ENCODE measurements around the gene RANBP1.

RANBP1 gene

DNA sequence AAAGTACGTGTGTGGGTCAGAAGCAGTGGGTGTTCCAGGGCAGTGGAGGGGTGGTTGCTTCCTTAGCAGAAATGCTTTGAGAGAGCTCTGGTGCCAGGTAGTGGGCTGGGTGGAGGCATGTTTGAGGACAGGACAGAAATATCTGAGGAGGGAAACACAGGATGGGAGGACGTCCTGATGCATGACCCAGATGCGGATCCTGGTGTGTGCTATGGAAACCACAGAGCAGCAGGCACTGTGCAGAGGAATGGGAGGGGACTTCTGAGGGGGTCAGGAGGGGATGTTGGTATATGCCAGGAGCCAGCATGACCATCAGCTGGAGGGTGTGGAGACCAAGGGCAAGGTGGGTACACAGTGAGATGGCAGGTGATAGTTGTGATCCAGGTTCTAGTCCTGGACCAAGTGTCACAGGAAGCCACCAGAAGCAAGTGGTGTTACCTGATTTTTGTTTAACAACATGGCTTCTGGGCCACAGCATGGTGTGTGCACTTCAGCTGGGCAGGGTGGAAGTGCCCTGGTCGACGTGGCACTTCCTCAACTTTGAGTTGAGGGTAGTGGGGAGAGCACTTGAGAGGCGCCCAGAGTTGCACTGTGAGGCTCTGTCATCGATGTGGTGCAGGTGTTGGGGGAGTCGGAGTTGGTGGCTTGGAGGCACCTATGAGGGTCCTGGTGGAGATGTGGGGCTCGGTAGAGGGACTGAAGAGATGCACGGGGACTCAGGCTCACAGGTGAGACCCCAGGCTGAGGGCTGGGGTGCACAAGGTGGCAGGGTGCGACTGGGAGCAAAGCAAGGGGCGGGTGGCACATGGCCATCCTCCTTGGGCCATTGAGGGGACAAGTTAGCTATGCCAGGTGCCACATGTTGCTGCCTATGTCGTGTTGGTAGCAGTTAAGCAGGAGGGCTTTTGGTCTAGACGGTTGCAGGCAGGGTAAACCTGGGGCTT, 28.3 kb upstream of the RANBP1 start:
- in situ Hi-C loops (cut with MboI; ENCODE audit: low pct_unique_long_range_greater_than_20kb, low sequenced_read_pairs), result no loop called here
- no peak for DNase-seq

DNA sequence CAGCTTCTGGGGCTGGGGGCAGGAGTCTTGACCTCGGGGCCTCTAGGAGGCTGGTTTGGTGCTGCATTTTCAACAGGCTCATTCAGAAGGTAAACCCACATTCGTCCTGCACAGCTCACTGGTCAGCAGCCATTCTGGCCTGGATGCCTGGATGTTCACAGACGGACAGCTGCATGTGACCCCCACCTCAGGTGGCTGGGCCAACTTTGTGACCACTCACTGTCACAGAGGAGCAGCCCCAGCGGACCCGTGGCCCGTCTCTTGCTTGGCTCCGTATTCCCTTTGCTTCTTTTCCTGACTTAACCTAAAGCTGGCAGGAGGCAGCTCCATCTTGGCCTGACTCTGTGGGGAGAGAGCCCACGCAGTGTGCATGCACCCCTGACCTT, 27.6 kb upstream of the RANBP1 start:
- in situ Hi-C loops (cut with MboI; ENCODE audit: low pct_unique_long_range_greater_than_20kb, low sequenced_read_pairs), result no loop called here
- no peak for DNase-seq

DNA sequence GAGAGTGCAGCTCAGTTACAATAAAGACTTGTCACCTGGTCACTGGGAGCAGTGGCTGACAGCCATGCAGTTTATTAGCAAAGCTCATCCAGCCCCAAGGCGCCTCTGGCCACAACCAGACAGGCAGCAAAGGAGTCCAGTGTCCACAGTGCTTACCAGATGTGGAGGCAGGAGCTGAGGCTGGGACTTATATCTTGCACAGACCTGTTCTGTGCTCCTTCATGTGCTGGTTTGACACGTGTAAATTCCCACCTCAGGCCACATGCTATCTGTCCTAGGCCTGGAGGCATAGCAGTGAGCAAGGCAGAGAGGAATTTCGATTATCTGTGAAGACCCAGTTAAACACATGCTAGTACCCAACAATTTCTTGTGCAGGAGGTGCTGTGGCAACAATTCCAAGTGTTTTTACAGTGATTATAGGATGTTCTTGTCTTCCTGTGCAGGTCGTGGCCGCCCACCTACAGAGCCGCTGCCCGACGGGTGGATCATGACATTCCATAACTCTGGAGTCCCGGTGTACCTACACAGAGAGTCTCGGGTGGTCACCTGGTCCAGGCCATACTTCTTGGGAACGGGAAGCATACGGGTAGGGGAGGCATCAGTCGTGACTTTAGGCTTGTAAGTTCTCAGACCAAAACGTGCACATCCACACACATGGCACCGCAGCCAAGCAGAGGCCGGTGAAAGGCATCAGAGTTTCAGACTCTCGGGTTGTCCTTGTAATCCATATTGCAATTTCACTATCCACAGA, 26.5 kb upstream of the RANBP1 start:
- DNase-seq, result no peak
- in situ Hi-C loops (cut with MboI; ENCODE audit: low pct_unique_long_range_greater_than_20kb, low sequenced_read_pairs), result no loop called here

DNA sequence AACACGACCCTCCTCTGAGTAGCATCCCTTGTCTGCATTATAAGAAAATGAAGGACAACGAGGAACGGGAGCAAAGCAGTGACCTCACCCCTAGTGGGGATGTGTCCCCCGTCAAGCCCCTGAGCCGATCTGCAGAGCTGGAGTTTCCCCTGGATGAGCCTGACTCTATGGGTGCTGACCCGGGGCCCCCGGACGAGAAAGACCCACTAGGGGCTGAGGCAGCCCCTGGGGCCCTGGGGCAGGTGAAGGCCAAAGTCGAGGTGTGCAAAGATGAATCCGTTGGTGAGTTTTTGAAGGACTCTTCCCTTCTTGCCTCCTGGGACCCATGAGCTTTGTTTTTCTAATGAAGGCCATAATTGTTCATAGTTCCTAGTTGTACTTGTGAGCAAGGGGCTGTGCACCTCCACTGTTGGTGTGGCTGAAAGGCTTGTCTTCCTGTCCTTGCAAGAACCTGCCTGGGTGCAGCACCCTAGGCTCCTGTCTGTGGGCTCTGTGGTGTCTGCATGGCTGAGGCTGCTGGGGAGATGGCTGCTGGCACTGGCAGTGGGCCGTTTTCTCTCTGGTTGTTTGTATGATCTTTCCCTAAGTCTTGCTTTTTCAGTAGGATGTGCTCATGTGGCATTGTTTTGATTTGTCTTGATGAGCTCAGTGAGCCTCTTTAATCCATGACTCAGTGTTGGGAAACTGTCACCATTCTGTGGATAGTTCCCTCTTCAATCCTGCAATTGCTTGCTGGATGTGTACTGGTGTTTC, 25.8 kb upstream of the RANBP1 start:
- in situ Hi-C loops (cut with MboI; ENCODE audit: low pct_unique_long_range_greater_than_20kb, low sequenced_read_pairs), result no loop called here

DNA sequence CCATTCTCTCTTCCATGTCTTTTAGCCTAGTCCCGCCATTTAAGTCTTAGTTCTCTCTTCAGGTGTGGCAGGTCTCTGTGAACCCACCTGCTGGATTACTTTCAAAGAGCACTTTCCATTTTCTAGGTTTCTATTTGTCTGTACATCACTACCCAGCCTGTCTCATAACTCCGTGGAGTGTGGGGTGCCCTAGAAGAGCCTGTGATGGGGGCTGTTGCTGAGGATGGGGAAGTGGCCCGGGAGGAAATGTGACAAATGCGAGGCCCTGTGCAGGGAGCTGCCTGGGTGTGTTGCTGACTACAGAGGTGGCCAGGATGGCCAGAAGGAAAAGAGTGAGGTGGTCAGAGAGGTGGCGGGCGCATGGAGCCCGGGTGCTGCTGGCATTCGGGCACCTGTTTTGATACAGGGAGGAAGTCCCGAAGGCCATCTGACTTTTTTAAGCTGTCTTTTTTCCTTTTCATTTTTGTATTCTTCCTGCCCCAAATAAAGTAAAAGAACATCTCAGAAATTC, 25.1 kb upstream of the RANBP1 start:
- DNase-seq, result no peak
- in situ Hi-C loops (cut with MboI; ENCODE audit: low pct_unique_long_range_greater_than_20kb, low sequenced_read_pairs), result no loop called here

More for the DNA sequence above, 25.8 kb upstream of the RANBP1 start:
- no peak for DNase-seq

DNA sequence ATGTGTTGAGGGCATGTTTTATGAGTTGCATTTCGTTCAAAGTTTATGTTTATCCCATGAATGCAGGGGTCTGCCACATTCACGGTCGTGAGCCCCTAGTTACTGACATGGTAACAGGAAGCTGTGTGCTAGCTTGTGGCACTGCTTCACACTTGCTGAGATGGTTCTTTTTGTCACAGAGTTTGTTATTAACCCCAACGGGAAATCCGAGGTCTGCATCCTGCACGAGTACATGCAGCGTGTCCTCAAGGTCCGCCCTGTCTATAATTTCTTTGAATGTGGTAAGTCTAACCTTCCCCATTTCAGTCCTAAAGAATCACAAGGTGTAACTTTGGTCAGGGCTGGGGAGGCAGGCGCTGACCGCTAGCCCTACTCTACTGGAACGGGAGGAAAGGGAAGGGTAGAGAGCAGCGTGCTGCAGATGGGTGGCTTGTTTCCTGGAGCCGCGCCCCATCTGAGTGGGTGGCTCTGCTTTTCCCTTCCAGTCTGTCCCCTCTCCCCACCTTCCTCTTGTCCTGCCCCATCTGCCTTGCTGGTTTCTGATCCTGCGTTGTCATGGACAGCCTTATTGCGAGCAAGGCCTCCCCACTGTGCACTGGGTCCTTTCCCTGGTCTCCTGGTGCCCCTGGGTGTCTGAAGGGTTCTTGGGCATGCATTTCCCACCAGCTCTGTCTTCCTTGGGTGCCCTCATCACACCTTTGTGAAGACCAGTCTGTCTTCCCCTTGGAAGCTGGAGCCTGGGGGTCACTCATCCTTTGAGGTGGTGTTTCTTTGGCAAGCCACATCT, 24.0 kb upstream of the RANBP1 start:
- in situ Hi-C loops (cut with MboI; ENCODE audit: low pct_unique_long_range_greater_than_20kb, low sequenced_read_pairs), result no loop called here
- DNase-seq, result no peak

DNA sequence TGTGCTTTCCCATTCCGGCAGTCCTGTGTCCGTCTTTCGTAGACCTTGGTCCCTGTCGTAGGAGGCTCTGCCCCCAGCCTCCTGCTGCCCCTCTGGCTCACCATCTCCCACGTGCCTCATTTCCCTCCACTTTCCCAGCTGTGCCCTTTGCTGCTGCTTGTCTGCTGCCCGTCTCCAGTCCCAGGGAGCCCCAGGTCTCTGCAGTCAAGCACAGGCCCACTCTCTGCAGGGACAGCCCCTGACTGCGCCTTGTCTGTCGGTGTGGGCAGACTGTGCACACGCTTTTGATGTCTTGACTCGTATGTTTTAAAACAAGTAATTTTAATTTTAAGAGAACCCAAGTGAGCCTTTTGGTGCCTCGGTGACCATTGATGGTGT, 23.4 kb upstream of the RANBP1 start:
- in situ Hi-C loops (cut with MboI; ENCODE audit: low pct_unique_long_range_greater_than_20kb, low sequenced_read_pairs), result no loop called here
- DNase-seq, result no peak

DNA sequence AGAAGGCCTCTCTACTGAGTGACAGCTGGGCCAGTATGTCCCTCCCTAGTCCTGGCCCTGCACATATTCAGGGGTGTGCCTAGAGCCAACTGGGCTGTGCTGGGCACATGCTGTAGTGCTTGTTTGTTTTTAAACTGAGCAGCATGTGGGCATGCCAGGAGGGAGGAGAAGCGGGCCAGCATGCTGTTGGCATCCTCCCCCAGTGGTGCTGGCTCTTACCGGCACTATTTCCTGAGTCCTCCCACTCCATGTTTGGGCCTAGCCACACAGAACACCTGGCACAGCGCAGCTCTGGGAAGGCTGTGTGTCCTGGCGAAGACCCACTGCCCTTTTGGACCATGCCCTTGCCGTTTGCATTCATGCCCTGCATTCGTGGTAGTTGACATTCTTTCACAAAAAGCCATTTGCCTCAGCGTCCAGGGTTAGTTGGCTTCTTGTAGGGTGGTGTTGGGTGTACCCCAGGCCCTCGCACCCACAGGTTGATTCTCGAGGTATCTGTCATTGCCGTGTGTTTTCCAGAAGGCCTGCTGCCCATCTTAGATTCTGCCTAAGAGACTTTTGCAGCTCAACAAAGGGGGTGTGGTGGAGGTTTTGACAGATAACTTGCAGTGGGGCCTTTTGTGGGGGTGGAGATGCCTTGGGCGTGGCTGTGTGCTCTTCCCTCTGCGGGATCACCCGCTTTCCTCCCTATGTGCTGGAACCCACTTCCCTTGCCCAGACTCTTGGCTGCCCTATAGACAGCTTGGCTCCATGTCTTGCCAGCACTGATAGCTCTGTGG, 22.3 kb upstream of the RANBP1 start:
- in situ Hi-C loops (cut with MboI; ENCODE audit: low pct_unique_long_range_greater_than_20kb, low sequenced_read_pairs), result no loop called here
- DNase-seq, result no peak

DNA sequence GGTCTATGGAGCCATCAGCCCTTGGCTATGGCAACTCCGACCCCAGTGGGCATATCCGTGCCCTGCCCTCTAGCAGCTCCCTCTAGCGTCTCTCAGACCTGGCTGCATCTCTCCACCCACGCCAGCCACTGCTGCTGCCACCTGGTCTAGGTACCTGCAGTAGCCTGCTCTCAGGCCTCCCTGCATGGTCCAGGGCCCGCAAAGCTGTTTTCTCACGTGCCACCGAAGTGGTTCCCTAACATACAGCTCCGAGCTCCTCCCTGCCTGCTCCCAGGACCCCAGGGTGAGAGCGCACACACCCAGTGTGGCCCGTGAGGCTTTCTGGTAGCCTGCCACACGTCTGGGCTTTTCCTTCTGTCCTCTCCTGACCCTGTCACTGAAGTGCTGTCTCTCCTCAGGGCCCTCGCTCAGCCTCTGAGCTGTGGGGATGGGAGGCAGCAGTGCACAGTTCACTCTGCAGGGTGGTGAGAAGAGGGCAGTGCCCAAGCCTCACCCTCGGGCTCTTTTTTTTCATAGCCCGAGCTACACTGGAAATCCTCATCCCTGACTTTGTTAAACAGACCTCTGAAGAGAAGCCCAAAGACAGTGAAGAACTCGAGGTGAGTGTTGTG, 21.6 kb upstream of the RANBP1 start:
- DNase-seq, result no peak
- in situ Hi-C loops (cut with MboI; ENCODE audit: low pct_unique_long_range_greater_than_20kb, low sequenced_read_pairs), result no loop called here

DNA sequence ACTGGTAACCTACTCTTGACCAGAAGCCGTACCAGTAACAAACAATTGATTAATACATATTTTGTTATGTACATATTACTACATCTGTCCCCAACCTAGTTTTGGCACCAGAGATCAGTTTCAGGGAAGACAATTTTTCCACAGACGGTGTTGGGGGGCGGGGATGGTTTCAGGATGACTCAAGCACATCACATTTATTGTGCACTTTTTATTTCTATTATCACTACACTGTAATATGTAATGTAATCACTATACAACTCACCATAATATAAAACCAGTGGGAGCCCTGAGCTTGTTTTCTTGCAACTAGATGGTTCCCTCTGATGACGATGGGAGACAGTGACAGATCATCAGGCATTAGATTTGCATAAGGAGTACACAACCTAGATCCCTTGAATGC, 20.4 kb upstream of the RANBP1 start:
- in situ Hi-C loops (cut with MboI; ENCODE audit: low pct_unique_long_range_greater_than_20kb, low sequenced_read_pairs), result no loop called here
- no peak for DNase-seq

DNA sequence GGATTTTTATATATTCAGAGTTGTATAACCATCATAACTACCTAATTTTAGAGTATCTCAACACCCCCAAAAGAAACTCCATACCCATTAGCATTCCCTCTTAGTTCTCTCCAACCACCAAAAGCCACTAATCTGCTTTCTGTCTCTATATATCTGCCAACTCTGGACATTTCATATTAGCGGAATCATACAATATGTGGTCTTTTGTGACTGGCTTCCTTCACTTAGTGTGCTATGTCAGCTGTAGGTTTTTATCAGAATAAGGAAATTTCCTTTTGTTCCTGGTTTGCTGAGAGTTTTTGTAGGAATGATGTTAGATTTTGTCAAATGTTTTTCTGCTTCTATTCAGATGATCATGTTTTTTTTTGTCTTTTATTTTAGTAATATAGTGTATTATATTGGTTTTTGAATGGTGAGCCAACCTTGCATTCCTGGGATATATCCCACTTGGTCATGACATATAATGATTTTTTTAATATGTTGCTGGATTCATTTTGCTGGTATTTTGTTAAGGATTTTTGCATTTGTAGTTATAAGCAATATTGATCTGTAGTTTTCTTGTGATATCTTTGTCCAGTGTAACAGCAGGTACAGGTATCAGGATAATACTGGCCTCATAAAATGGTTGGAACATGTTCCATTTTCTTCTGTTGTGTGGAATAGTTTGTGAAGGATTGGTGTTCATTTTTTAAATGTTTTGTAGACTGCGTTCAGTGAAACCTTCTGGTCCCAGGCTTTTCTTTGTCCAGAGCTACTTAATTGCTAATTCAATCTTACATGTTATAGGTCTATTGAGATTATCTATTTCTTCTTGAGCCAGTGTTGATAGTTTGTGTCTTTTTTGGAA, 19.1 kb upstream of the RANBP1 start:
- in situ Hi-C loops (cut with MboI; ENCODE audit: low pct_unique_long_range_greater_than_20kb, low sequenced_read_pairs), result no loop called here
- DNase-seq, result no peak

DNA sequence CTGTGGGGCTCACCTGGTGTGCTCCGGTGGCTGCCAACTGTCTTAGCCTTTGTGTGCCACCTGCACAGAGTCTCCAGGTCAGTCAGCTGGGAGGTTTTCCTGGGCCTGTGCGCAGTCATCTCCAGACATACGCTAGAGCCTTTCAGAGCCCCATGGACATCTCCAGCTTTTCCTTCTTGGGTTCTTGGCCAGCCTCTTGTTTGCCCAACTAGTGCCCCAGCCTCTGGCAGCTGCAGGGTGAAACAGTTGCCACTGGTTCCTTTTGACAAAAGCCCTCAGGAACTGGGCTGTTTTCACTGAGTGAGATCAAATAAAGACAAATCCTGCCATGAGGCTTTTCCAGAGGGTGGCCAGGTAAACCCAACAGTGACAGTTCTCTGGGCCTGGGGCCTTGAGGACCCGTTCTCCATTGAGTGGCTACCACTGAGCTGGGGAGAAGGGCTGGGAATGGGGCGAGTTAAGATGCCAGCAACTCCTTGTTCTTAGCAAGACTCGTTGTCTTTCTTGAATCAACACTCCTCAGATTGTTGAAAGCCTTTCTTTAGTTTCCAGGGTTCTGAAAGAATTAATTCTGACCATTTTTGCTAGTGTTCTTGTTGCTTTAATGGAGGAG, 16.7 kb upstream of the RANBP1 start:
- in situ Hi-C loops (cut with MboI; ENCODE audit: low pct_unique_long_range_greater_than_20kb, low sequenced_read_pairs), result no loop called here
- DNase-seq, result no peak

DNA sequence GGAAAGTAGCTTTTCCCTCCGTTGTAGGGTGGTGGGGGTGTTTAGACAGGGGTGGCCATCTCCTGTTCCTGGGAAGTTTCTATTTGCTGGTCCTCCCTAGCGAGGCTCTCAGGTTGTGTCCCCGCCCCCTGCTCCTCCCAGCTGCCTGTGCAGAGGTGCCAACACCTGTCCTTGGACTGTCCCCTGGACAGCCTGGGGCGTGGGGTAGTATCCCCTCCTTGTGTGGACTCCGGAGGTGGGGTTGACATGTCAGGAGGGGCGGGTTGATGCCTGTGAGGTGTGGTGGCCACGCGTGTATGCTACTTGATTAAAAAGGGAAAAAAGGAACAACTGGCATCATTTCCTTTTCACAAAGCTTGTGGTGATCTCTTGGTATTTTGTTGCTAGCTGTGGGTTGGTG, 14.3 kb upstream of the RANBP1 start:
- in situ Hi-C loops (cut with MboI; ENCODE audit: low pct_unique_long_range_greater_than_20kb, low sequenced_read_pairs), result no loop called here
- DNase-seq, result no peak

DNA sequence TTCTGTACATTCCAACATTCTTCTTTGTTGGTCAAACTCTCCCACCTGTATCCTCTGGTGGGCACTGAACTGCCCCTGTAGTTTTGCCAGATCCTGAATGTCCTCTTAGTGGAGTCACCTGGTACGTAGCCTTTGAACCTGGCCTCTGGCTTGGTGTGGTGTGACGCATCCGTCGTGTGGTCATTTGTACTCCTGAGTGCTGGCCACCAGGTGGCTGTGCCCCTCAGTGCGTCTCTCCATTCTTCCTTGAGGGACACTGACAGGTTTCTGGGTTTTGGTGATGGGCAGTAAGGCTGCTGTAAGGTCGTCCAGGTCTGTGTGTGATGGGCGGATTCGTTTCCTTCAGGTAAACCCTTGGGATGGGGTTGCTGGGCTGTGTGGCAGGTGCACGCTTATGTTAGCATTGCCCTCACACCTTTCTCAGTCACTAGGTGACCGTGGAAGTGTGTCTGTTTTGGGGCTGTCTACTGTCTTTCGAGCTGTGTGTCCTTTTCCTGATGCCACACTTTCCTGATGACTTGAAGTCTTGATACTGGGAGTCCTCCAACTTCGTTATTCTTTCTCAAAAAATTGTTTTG, 13.6 kb upstream of the RANBP1 start:
- in situ Hi-C loops (cut with MboI; ENCODE audit: low pct_unique_long_range_greater_than_20kb, low sequenced_read_pairs), result no loop called here
- no peak for DNase-seq

DNA sequence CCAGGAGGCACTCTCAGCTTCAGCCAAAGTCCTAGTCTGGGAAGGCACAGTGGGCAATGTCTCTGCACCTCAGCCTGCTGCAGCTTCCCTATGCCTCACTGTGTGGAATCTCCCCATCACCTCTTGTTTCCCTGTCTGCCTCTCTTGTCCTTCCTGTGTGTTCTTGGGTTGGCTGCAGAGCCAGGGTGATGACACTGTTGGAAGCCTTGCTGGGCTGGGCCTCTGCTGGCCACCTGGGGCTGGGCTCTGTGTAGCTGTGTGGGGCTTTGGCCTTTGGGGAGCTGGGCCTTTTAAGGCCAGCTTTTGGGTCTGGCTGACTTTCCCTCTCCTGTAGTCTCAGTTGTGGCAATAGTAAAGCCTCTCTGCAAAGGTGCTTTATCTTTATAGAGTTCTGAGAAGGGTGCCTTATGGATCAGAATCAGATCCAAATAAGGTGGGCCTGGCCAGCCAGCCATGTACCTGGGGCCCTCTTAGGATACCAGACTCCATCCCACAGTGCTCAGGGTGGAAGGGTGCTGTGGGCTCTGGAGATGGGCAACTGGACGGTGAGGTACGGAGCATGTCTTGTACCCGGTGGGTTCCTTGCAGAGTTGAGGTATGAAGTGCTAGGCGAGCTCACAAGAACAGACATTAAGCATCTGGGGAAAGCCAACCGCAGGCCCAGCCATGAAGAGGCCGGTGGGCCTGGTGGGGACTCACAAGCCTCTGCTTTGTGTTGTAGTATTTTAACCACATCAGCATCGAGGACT, 10.3 kb upstream of the RANBP1 start:
- DNase-seq, result no peak
- in situ Hi-C loops (cut with MboI; ENCODE audit: low pct_unique_long_range_greater_than_20kb, low sequenced_read_pairs), result no loop called here

All from KBM-7 (cell line).